DMS114 treated with DMSO at 0.1 percent for 48 hours (cell line): ENCODE results near the gene KIAA1143.

Experiments used
- DNase-seq: peaks from one replicate; lab custom pipeline; 2025; ENCODE audit not compliant: unreplicated experiment; lab: John Stamatoyannopoulos, UW

Gene KIAA1143

GRCh38 chr3:44761424-44762169 lies at the start of gene KIAA1143, which contains the start of gene KIF15:
KIAA1143 (minus strand) TSS chr3:44761619; CDS start chr3:44761602, 17 bp downstream.
KIF15 (plus strand) TSS chr3:44761794; CDS start chr3:44761866, 72 bp downstream.
- peak; percentile 84 for DNase-seq

- no peak for DNase-seq
These were observed 44.5 kb upstream of the KIAA1143 start for GRCh38 chr3:44805960-44806359.

GRCh38 chr3:44803298-44803697 lies 41.9 kb upstream of the KIAA1143 start:
- DNase-seq = no peak

- no peak for DNase-seq
These were observed 40.6 kb upstream of the KIAA1143 start for GRCh38 chr3:44802011-44802410.

- DNase-seq = no peak
These were observed 33.8 kb upstream of the KIAA1143 start for GRCh38 chr3:44795197-44795596.

GRCh38 chr3:44782891-44783290 lies 21.5 kb upstream of the KIAA1143 start:
- no peak for DNase-seq

- no peak for DNase-seq
These were observed 10.7 kb upstream of the KIAA1143 start for GRCh38 chr3:44772099-44772442.

- DNase-seq = no peak
These were observed 10.1 kb upstream of the KIAA1143 start for GRCh38 chr3:44771424-44772098.

- no peak for DNase-seq
These were observed 2.8 kb upstream of the KIAA1143 start for GRCh38 chr3:44764248-44764647.

GRCh38 chr3:44762690-44763089 lies 1.3 kb upstream of the KIAA1143 start:
- no peak for DNase-seq

GRCh38 chr3:44762170-44762677 lies 805 bp upstream of the KIAA1143 start:
- DNase-seq = no peak

GRCh38 chr3:44761101-44761423 lies 357 bp downstream of the KIAA1143 start:
- no peak for DNase-seq

GRCh38 chr3:44734646-44735168 lies 26.7 kb downstream of the KIAA1143 start:
- DNase-seq = no peak

- DNase-seq = peak; percentile 8
These were observed 32.0 kb downstream of the KIAA1143 start, which contains the start of gene ZNF501 for GRCh38 chr3:44729384-44729910. ZNF501 (plus strand) TSS chr3:44729635; CDS start chr3:44734422, 4,787 bp downstream.

GRCh38 chr3:44722103-44722401 lies 39.4 kb downstream of the KIAA1143 start:
- DNase-seq = no peak

GRCh38 chr3:44721231-44722102 lies 40.0 kb downstream of the KIAA1143 start:
- DNase-seq = no peak

- no peak for DNase-seq
These were observed 48.9 kb downstream of the KIAA1143 start, which contains the start of gene ZNF502 for GRCh38 chr3:44712455-44713075. ZNF502 (plus strand) TSS chr3:44712660; CDS start chr3:44720262, 7,602 bp downstream.
